NOMO-1 treated with dmso at 0.1 percent for 144 hours (cell line): Measurements from ENCODE around the gene APOL1.

Experiments
- DNase-seq: peaks from one replicate; lab custom pipeline; 2025; ENCODE audit not compliant: unreplicated experiment; lab: John Stamatoyannopoulos, UW

Gene APOL1

DNA sequence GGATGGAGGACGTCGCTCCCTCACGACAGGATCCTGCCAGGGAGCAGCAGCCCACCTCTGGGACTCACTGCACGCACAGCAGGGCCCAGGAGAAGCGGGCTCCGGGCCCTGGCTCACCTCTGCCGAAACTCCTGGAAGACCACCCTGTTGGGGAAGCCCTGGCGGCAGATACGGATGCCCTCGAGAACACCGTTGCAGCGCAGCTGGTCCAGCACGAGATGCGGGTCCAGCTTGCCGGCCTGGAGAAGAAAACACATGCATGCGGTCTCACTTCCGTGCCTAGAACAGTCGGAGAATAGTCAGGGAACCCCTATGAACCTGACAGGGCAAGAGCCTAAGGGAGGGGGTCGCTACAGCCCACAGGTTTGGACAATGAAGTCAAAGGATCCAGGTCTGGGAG lies 52.9 kb downstream of the APOL1 start:
- DNase-seq, result no peak

DNA sequence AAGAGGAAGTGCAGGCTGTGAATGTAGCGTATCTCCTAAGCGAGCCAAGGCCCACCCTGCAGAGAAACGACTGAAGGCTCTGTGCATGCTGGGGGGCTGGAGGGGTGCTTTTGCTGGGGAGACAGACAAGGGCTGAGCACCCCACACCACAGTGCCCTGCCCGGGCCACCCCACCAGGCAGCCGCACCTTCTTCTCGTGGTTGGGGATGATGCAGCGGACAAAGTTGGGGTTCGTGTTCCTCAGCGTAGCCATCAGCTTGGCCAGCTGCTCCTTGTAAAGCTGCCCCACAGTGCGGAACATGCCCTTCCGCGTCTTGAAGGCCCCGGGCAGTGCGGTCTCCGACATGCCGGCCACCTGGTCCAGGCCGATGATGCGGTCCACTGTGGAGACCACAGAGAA lies 53.3 kb downstream of the APOL1 start:
- no peak for DNase-seq

DNA sequence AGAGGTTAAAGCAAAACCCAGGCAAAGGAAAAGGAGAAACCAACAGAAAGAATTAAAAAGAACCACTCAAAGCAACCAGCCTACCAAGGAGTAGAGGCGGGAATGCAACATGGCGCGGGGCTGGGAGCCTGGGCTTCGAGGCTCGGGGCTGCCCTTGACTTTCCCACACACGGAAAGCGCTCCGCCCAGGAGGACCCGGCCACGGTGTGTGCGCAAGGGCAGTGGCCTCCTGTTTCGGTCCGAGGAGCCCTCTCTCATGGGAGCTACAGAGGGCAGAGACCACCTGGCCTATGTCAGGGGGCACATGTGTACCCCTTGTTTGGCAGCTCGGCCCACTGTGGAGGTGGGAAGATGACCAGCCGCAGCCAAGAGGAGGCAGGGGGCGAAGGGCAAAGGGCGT lies 55.9 kb downstream of the APOL1 start:
- no peak for DNase-seq

DNA sequence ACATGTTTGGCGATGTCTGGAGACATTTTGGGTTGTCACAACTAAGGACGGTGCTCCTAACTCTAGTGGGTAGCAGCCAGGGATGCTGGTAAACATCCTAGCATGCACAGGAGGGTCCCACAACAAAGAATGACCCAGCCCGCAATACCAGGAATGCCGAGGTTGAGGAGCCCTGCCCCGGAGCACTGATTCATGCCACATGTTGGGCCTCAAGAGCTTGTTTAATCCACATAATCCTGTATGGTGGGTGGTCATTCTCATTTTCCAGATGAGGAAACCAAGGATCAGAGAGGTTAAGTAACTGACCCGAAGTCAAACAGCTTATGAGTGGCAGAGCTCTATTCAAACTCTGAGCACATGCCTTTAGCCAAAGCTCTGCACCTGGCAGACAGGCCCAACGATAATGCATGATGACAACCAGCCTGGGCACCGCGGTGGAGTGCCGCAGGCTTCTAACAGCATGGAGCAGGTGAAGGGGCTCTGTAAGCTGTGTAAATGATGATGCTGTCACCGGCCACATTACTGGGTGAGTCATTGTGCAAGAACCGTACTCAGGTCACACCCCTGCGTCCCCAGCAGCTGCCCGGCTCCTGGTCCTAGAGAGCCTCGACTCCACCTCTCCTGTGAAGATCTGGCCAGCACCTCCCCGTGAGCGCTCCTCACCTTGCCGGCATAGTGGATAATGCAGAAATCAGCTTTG lies 58.6 kb downstream of the APOL1 start:
- DNase-seq, result no peak

- no peak for DNase-seq
These were observed 62.4 kb downstream of the APOL1 start for GRCh38 chr22:36315325-36315724.

DNA sequence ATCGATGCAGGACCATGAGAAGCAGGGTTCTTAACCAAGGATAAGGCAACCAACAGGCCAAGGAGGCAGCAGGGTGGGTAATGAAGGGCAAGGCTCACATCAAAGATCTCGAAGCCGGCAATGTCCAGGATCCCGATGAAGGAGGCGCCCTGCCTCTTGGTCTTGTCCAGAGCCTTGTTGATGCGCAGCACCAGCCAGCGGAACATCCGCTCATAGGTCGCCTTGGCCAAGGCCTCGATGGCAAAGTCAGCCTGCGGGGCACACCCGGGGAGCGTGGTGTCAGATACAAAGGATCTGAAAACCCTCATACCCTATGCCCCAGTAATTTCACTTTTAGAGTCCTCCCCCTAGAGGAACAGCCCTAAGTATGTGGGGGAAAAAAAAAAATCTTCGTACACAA lies 63.5 kb downstream of the APOL1 start:
- no peak for DNase-seq
